ENCODE data around the gene BSX.

Gene BSX

DNA sequence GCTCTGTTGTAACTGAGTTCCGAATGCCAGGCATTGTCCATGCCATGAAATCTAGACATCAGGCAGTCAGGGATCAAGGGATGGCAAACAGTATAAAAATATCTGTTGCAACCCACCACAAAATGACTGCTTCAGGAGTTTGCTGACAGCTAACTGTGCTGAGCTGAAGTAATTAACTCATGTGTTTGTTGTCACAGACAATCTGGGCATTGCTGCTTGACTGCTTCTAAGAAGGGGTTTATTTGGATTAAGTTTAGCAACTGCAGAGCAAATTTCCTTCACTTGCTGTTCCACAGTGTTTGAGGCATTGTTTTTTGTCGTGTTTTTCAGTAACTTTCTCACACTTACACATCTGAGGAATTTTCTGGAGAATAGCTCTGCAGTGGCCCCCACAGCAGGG, 30.4 kb downstream of the BSX start:
- DNase-seq (ENCODE audit: insufficient read length, low spot score) (no peak), FAIRE-seq (no peak)
- TF ChIP-seq CTCF (IDR thresholded peaks at IDR 0.05; ENCODE audit: insufficient read depth, missing control alignments): no peak

GRCh38 chr11:122938557-122938956, 43.1 kb downstream of the BSX start:
- TF ChIP-seq CTCF (IDR thresholded peaks at IDR 0.05; ENCODE audit: insufficient read depth, missing control alignments): no peak
- DNase-seq (ENCODE audit: insufficient read length, low spot score) (no peak), FAIRE-seq (no peak)

DNA sequence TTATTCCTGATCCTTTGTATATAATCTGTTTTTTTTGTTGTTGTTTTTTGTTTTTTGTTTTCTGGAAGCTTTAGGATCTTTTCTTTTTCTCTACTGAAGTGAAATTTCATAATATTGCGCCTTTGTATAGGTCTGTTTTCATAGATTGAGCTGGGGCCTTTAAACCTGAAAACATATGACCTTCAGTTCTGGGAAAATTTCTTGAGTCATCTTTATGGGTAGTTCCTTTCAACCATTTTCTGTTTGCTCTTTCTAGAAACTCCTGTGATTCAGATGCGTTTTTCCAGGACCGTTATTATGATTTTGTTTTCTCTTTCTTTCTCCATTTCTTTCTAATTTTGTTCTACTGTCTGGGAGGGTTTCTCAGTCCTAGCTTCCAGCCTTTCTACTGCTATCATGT, 43.7 kb downstream of the BSX start:
- TF ChIP-seq CTCF (IDR thresholded peaks at IDR 0.05; ENCODE audit: insufficient read depth, missing control alignments): no peak
- FAIRE-seq: no peak
- no peak for DNase-seq (ENCODE audit: insufficient read length, low spot score)

GRCh38 chr11:122933416-122933815, 48.2 kb downstream of the BSX start:
- no peak for DNase-seq (ENCODE audit: insufficient read length, low spot score)
- no peak for TF ChIP-seq CTCF (IDR thresholded peaks at IDR 0.05; ENCODE audit: insufficient read depth, missing control alignments)
- no peak for FAIRE-seq

- DNase-seq (ENCODE audit: insufficient read length, low spot score): no peak
- TF ChIP-seq CTCF (IDR thresholded peaks at IDR 0.05; ENCODE audit: insufficient read depth, missing control alignments): no peak
- no peak for FAIRE-seq
These were observed 50.1 kb downstream of the BSX start for GRCh38 chr11:122931510-122931909.
